Keratinocyte (primary cell): ENCODE data around the gene TIGAR. TPM values are rescaled to one million over a fixed set of nuclear protein-coding genes. Genes with fewer than 3 reads are reported as not detected.

Source experiments
- DNase-seq: peaks from one replicate; pipeline ENCODE4 v3.0.0-alpha.2; 2011; ENCODE audit warnings: low read depth, missing footprints, low spot score
- FAIRE-seq: peaks from 2 replicates; lab custom pipeline; 2011; peaks lifted over from hg19 to GRCh38; lab: Jason Lieb, UNC
- H2AFZ ChIP-seq: 2 replicates; pipeline ENCODE4 v1.6.0; 2012; ENCODE audit warnings: low read length, control low read depth, inconsistent platforms; ENCODE audit not compliant: control insufficient read depth
- H3K27ac ChIP-seq: 2 replicates; pipeline ENCODE4 v1.5.1; 2011; ENCODE audit warnings: low read length; ENCODE audit not compliant: control insufficient read depth, insufficient read depth
- H3K27me3 ChIP-seq: 3 replicates; pipeline ENCODE4 v1.6.0; 2011; ENCODE audit warnings: low read length; ENCODE audit not compliant: control insufficient read depth, insufficient read depth; ENCODE audit errors: extremely low read depth
- H3K36me3 ChIP-seq, 2 experiments: 2 replicates in 1 of 2; 3 replicates in 1 of 2; pipeline ENCODE4 v1.5.1; 2011; ENCODE audit warnings: low read length in 2 of 2, mild to moderate bottlenecking in 1 of 2; ENCODE audit not compliant: control insufficient read depth in 2 of 2, insufficient read depth in 2 of 2; ENCODE audit errors: extremely low read depth in 1 of 2
- H3K4me1 ChIP-seq: 3 replicates; pipeline ENCODE4 v1.5.1; 2011; ENCODE audit warnings: low read length; ENCODE audit not compliant: control insufficient read depth, insufficient read depth; ENCODE audit errors: extremely low read depth
- H3K4me2 ChIP-seq: 3 replicates; pipeline ENCODE4 v1.6.0; 2011; ENCODE audit warnings: low read depth, low read length; ENCODE audit not compliant: control insufficient read depth, insufficient read depth; ENCODE audit errors: extremely low read depth
- H3K4me3 ChIP-seq, 3 experiments: fragments of 200-600 bp in 1 of 3; sonication (generic) in 1 of 3; 2 replicates in 2 of 3; 3 replicates in 1 of 3; pipeline ENCODE4 v1.5.1; 2011 to 2016; ENCODE audit warnings: low read length in 3 of 3, mild to moderate bottlenecking in 3 of 3, control low read depth in 2 of 3, inconsistent platforms in 1 of 3, low read depth in 1 of 3, mixed read lengths in 1 of 3, mixed run types in 1 of 3, moderate library complexity in 1 of 3; ENCODE audit not compliant: control insufficient read depth in 2 of 3, insufficient read depth in 2 of 3; ENCODE audit errors: extremely low read depth in 1 of 3
- H3K79me2 ChIP-seq: 2 replicates; pipeline ENCODE4 v1.6.0; 2012; ENCODE audit warnings: low read length; ENCODE audit not compliant: control insufficient read depth, insufficient read depth
- H3K9ac ChIP-seq: 3 replicates; pipeline ENCODE4 v1.6.0; 2011; ENCODE audit warnings: low read length; ENCODE audit not compliant: control insufficient read depth, insufficient read depth; ENCODE audit errors: extremely low read depth
- H3K9me1 ChIP-seq: 3 replicates; pipeline ENCODE4 v1.6.0; 2011; ENCODE audit warnings: low read length; ENCODE audit not compliant: control insufficient read depth, insufficient read depth; ENCODE audit errors: extremely low read depth
- H3K9me3 ChIP-seq: 2 replicates; pipeline ENCODE4 v1.5.1; 2012; ENCODE audit warnings: low read depth, low read length; ENCODE audit not compliant: control insufficient read depth
- H4K20me1 ChIP-seq: 3 replicates; pipeline ENCODE4 v1.6.0; 2011; ENCODE audit warnings: low read length; ENCODE audit not compliant: control insufficient read depth, insufficient read depth; ENCODE audit errors: extremely low read depth
- EZH2 ChIP-seq: IDR thresholded peaks from one replicate; pipeline ENCODE4 v1.6.1; 2012; ENCODE audit warnings: inconsistent platforms, mild to moderate bottlenecking, low read length, moderate library complexity
- dilution Hi-C: fragments of 300-500 bp; cut with MboI; formaldehyde crosslinking; loops from one replicate; pipeline ENCODE4 v1.7.0; 2020; ENCODE audit warnings: low sequenced_read_pairs; ENCODE audit not compliant: extremely low pct_ligation_motif_present
- polyA plus RNA-seq, 5 experiments: library from polyadenylated mRNA; depleted of rRNA in 3 of 5; stranded (reverse) in 3 of 5; stranded (forward) in 1 of 5; unstranded in 1 of 5; fragments of >200 nt; gene quantifications; 1 replicate in 1 of 5; 2 replicates in 3 of 5; 3 replicates in 1 of 5; pipeline versions ENCODE4 v1.2.1 to v1.2.3, GENCODE V29; 2011 to 2012; ENCODE audit warnings: missing spikeins in 2 of 5, low read depth in 1 of 5, low replicate concordance in 1 of 5
- TF ChIP-seq, protein P1 (sequence below), 3 experiments: IDR thresholded peaks in 1 of 3; conservative IDR thresholded peaks in 1 of 3; optimal IDR thresholded peaks in 1 of 3; 2 replicates in 2 of 3; 3 replicates in 1 of 3; pipeline versions ENCODE3 to v1.5.1; 2011; ENCODE audit warnings: low read length in 3 of 3, mild to moderate bottlenecking in 3 of 3, moderate library complexity in 2 of 3, control low read depth in 1 of 3, inconsistent platforms in 1 of 3; ENCODE audit not compliant: insufficient read depth in 2 of 3; ENCODE audit errors: extremely low read depth in 1 of 3

Gene TIGAR
- polyA plus RNA-seq, 1 donor (not counting 4 experiments of a cell fraction or from before 2014, with no cell fraction given), result 37.3 TPM

- peak within 1 kb of the TSS; percentile 60 for H2AFZ ChIP-seq
- FAIRE-seq (peak; percentile 93), DNase-seq (peak; percentile 74)
- peaks cover 53% of the 10 kb centered on the region for H3K79me2 ChIP-seq
- H3K36me3 ChIP-seq, result peaks cover 19 to 31% of the 10 kb centered on the region in 2 experiments
- TF ChIP-seq, protein P1, sequence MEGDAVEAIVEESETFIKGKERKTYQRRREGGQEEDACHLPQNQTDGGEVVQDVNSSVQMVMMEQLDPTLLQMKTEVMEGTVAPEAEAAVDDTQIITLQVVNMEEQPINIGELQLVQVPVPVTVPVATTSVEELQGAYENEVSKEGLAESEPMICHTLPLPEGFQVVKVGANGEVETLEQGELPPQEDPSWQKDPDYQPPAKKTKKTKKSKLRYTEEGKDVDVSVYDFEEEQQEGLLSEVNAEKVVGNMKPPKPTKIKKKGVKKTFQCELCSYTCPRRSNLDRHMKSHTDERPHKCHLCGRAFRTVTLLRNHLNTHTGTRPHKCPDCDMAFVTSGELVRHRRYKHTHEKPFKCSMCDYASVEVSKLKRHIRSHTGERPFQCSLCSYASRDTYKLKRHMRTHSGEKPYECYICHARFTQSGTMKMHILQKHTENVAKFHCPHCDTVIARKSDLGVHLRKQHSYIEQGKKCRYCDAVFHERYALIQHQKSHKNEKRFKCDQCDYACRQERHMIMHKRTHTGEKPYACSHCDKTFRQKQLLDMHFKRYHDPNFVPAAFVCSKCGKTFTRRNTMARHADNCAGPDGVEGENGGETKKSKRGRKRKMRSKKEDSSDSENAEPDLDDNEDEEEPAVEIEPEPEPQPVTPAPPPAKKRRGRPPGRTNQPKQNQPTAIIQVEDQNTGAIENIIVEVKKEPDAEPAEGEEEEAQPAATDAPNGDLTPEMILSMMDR (optimal IDR thresholded peaks at IDR 0.05 in 1 of 3, IDR thresholded peaks at IDR 0.05 in 1 of 3, conservative IDR thresholded peaks at IDR 0.05 in 1 of 3; ENCODE audit: extremely low read depth in 1 of 3, insufficient read depth in 2 of 3, low read length in 3 of 3), result peak in 1 of 3 experiments; percentile 8
- TF ChIP-seq EZH2, result no peak
- H3K9ac ChIP-seq, result peak within 1 kb of the TSS; percentile 98
- dilution Hi-C loops, result no loop called here
- peaks cover 24% of the 10 kb centered on the region for H4K20me1 ChIP-seq
- H3K4me2 ChIP-seq, result peak within 1 kb of the TSS; percentile 76
- H3K4me3 ChIP-seq, result peak within 1 kb of the TSS; percentile 75 to 95 (median 94)
- H3K9me3 ChIP-seq, result no peaks in the 10 kb centered on the region
- peak within 1 kb of the TSS; percentile 93 for H3K27ac ChIP-seq
- peaks cover 51% of the 10 kb centered on the region for H3K4me1 ChIP-seq
- H3K27me3 ChIP-seq, result peaks cover 8% of the 10 kb centered on the region
- no peaks in the 10 kb centered on the region for H3K9me1 ChIP-seq
Measured at GRCh38 chr12:4273652-4274395, 47.2 kb upstream of the TIGAR start, which contains the start of gene CCND2. Gene CCND2 (plus strand): TSS chr12:4273762. CDS start chr12:4274041, 279 bp downstream.

- peak overlapping the region; percentile 41 for H3K4me2 ChIP-seq
- no peak for DNase-seq
- TF ChIP-seq, protein P1 (optimal IDR thresholded peaks at IDR 0.05 in 1 of 3, IDR thresholded peaks at IDR 0.05 in 1 of 3, conservative IDR thresholded peaks at IDR 0.05 in 1 of 3; ENCODE audit: extremely low read depth in 1 of 3, insufficient read depth in 2 of 3, low read length in 3 of 3), result no peak
- no peak for TF ChIP-seq EZH2
- H3K4me1 ChIP-seq, result peaks cover 50% of the 10 kb centered on the region
- peaks cover 4% of the 10 kb centered on the region for H3K27me3 ChIP-seq
- peak overlapping the region; percentile 98 for H3K9ac ChIP-seq
- no peaks in the 10 kb centered on the region for H3K9me1 ChIP-seq
- FAIRE-seq, result no peak
- H3K27ac ChIP-seq, result peak overlapping the region; percentile 93
- dilution Hi-C loops, result no loop called here
- peaks cover 23 to 37% of the 10 kb centered on the region in 2 experiments for H3K36me3 ChIP-seq
- H4K20me1 ChIP-seq, result peaks cover 30% of the 10 kb centered on the region
- H2AFZ ChIP-seq, result no peak overlapping the region
- peak overlapping the region; percentile 75 to 95 (median 94) for H3K4me3 ChIP-seq
- peaks cover 60% of the 10 kb centered on the region for H3K79me2 ChIP-seq
- H3K9me3 ChIP-seq, result no peaks in the 10 kb centered on the region
Measured at GRCh38 chr12:4274396-4275015, 46.5 kb upstream of the TIGAR start.
